Lower leg skin (tissue), 3 donors: Measurements from ENCODE around the gene EMC10.

Experiments
- CTCF ChIP-seq, 3 donors: fragments of 450-650 bp; IDR thresholded peaks; one replicate each; pipeline ENCODE4 v1.5.1; 2016; ENCODE audit warnings: antibody characterized with exemption in 3 of 3, mild to moderate bottlenecking in 3 of 3, moderate library complexity in 2 of 3
- POLR2A ChIP-seq, 2 donors: fragments of 450-650 bp; IDR thresholded peaks; one replicate each; pipeline ENCODE4 v1.6.1; 2016 to 2017; ENCODE audit warnings: antibody characterized with exemption in 2 of 2, mild to moderate bottlenecking in 1 of 2, moderate library complexity in 1 of 2

GRCh38 chr19:50511069-50511822 lies 34.9 kb downstream of the EMC10 start, which contains the start of gene JOSD2:
- TF ChIP-seq POLR2A (IDR thresholded peaks at IDR 0.05) (no peak), CTCF (IDR thresholded peaks at IDR 0.05) (no peak)
